Measurements from ENCODE around the gene LCNL1.

Gene LCNL1

GRCh38 chr9:137013571-137013940, 30.8 kb downstream of the LCNL1 start:
- no peak for DNase-seq

GRCh38 chr9:137014166-137014565, 31.4 kb downstream of the LCNL1 start:
- DNase-seq = no peak

- no peak for DNase-seq
Observed at GRCh38 chr9:137014776-137015539, 32.2 kb downstream of the LCNL1 start.

GRCh38 chr9:137015540-137015930, 32.7 kb downstream of the LCNL1 start:
- no peak for DNase-seq

- no peak for DNase-seq
Observed at GRCh38 chr9:137015976-137016375, 33.2 kb downstream of the LCNL1 start.

- no peak for DNase-seq
Observed at GRCh38 chr9:137016436-137016835, 33.6 kb downstream of the LCNL1 start.

- DNase-seq = no peak
Observed at GRCh38 chr9:137017071-137017470, 34.3 kb downstream of the LCNL1 start.

- no peak for DNase-seq
Observed at GRCh38 chr9:137017791-137018497, 35.2 kb downstream of the LCNL1 start.

GRCh38 chr9:137018761-137019559, 36.2 kb downstream of the LCNL1 start:
- DNase-seq = no peak

GRCh38 chr9:137019891-137020683, 37.3 kb downstream of the LCNL1 start:
- no peak for DNase-seq

GRCh38 chr9:137020771-137021567, 38.2 kb downstream of the LCNL1 start:
- no peak for DNase-seq

GRCh38 chr9:137021568-137021978, 38.8 kb downstream of the LCNL1 start:
- DNase-seq = no peak

GRCh38 chr9:137021979-137022661, 39.3 kb downstream of the LCNL1 start:
- peak; percentile 77 to 84 for DNase-seq

- no peak for DNase-seq
Observed at GRCh38 chr9:137022662-137023008, 39.8 kb downstream of the LCNL1 start.

GRCh38 chr9:137023157-137023556, 40.4 kb downstream of the LCNL1 start:
- no peak for DNase-seq

- no peak for DNase-seq
Observed at GRCh38 chr9:137023583-137023991, 40.8 kb downstream of the LCNL1 start.

- DNase-seq = no peak
Observed at GRCh38 chr9:137025517-137025966, 42.7 kb downstream of the LCNL1 start.

GRCh38 chr9:137026384-137026783, 43.6 kb downstream of the LCNL1 start:
- DNase-seq = no peak

GRCh38 chr9:137026828-137027227, 44.0 kb downstream of the LCNL1 start:
- DNase-seq = no peak

- no peak for DNase-seq
Observed at GRCh38 chr9:137027369-137028262, 44.8 kb downstream of the LCNL1 start, which contains the start of gene ABCA2. Gene ABCA2, minus strand, starts transcription at chr9:137028237. Its CDS starts 97 bp downstream, at chr9:137028140.

Measured in stimulated activated CD4-positive, alpha-beta T cell treated with anti-CD3 and anti-CD28 coated beads, Interleukin-2, amount 100 ng/mL, for 24 hours (primary cell).